ENCODE results near the gene FAM227B.

GRCh38 chr15:49287481-49287880 lies 333.1 kb downstream of the FAM227B start:
- no peak for TF ChIP-seq CTCF (conservative IDR thresholded peaks at IDR 0.05 in 1 of 2, IDR thresholded peaks at IDR 0.05 in 1 of 2; ENCODE audit: low read depth in 1 of 2, low read length in 2 of 2)
- no peak for TF ChIP-seq EZH2 (IDR thresholded peaks at IDR 0.05; ENCODE audit: low read length, missing control alignments)
